NCI-H2196 treated with DMSO at 0.1 percent for 48 hours (cell line): ENCODE data around the gene SCLY.

Experiments used
- DNase-seq: peaks from one replicate; lab custom pipeline; 2025; ENCODE audit not compliant: unreplicated experiment; lab: John Stamatoyannopoulos, UW

The SCLY gene

DNA sequence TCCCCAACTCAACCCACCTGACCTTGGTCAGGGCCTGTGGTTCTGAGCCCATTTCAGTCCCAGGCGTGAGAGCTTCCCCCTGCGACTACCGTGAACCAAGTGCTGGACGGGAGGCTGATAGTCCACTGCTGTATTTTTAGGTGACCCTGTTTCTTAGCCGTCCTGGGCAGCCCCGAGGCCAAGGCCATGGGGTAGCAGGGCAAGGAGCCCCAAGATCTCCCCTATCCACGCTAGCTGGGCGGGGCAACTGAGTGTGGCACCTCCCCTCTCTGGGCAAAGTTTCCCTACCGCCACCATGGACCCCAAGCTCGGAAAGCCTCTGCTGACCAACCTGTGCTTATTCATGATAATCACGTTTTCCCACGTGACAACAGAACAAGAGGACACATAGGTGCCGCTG is 77.1 kb downstream of the SCLY start:
- no peak for DNase-seq

DNA sequence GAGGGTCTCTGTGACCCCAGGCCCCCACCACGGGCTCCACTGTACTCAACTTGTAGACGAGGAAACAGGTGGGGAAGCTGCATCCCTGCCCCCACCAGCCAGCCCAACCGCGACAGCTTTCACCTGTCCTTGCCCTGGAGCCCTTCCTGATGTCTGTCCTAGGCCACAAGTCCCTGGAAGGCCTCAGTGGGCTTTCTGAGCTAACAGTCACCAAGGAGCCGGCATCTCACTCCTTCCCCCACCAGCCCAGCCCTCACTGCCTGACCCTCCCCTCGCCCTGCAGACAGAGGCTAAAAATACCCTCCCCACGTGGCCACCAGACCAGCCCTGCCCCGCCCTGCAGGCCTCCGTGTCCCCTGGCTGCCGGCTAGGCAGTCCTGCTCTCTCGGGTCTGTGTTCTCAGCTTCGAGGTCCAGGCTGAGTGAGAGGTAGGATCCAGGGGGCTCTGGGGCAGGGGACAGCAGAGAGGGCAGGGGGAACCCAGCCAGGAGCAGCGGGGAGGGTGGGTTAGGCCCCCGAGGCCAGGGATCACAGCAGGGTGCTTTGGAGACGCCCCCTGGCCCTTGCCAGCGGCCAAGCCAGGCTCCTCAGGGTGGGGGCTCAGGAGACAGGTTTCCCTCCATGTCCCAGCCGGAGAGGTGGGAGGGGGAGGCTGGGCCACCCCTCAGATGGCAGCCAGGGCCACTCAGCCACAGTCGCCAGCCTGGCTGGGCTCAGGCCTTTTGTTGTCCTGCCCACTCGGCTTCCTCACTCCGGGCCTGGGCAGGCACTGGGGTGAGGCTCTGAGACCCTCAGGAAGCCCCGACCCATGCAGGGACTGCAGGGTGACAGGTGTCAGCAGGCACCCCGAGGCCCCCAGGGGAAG is 77.8 kb downstream of the SCLY start, which contains the start of gene KLHL30:
Gene KLHL30, plus strand, starts transcription at position 338 of the 865 bp plus-strand sequence. CDS start 2,087 bp downstream, outside the sequence.
- no peak for DNase-seq

DNA sequence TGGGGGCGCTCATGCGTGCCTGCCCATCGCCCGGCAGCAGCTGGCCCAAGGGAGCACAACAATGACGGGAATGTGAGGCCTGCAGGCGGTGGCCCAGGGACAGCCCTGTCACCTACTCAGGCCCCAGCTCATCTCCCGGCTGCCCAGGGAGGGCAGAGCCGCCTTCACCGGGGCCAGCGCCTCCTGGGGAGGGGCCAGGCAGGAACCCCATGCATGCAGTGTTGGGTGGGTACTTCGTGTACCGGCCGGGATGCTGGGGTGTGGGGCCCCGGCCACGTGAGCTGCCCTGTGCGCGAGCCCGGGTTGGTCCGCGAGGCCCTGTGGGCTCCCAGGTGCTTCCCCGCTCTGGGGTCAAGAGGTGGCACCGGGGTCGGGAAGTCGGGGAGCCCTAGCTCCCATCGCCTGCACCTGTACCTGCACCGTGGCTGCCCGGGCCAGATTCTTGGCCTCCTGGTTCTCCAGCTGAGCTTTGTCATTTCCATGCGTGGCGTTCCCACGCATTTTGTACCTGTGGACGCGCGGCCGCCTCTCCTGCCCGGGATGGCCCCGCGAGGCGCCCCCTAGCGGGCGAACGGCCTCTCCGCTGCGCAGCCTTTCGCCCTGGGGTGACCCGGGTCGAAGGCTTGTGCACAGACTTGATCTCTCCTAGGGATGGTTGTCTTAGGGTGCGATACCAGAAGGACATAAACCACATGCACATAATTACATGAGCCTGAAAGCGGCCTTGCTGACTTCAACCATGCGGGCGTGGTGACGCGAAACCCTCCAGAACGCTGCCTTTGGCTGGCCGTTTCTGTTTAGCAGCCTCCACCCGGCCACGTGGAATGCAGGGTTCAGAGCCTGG is 78.6 kb downstream of the SCLY start:
- DNase-seq: no peak

DNA sequence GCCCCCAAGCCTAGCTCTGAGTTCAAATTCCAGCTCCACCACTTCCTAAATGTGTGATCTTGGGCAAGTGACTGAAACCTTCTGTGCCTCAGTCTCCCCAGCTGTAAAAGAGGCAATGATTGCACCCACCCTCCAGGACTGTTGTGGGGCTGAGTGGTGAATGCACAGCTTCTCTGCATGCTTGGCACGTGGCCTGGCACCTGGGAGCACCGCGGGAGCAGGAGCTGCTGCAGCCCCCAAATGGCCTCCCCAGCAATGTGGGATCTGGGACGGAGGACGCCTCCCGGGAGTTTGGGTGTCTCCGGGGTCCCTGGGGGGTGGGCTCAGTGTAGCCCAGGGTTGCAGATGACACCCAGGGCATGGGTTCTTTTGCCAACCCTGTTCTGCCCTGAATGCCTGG is 79.2 kb downstream of the SCLY start:
- no peak for DNase-seq

DNA sequence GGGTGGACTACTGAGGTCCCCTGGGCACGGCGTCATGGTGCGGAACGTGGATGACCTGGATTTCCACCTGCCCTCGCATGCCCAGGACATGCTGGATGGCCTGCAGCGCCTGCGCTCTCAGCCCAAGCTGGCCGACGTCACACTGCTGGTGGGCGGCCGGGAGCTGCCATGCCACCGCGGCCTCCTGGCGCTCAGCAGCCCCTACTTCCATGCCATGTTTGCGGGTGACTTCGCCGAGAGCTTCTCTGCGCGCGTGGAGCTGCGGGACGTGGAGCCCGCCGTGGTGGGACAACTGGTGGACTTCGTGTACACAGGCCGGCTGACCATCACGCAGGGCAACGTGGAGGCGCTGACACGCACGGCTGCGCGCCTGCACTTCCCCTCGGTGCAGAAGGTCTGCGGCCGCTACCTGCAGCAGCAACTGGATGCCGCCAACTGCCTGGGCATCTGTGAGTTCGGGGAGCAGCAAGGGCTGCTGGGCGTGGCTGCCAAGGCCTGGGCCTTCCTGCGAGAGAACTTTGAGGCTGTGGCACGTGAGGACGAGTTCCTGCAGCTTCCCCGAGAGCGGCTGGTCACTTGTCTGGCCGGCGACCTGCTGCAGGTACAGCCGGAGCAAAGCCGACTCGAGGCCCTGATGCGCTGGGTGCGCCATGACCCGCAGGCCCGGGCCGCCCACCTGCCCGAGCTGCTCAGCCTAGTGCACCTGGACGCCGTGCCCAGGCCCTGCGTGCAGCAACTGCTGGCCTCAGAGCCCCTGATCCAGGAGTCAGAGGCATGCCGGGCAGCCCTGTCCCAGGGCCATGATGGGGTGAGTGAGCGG is 80.1 kb downstream of the SCLY start:
- DNase-seq: no peak

DNA sequence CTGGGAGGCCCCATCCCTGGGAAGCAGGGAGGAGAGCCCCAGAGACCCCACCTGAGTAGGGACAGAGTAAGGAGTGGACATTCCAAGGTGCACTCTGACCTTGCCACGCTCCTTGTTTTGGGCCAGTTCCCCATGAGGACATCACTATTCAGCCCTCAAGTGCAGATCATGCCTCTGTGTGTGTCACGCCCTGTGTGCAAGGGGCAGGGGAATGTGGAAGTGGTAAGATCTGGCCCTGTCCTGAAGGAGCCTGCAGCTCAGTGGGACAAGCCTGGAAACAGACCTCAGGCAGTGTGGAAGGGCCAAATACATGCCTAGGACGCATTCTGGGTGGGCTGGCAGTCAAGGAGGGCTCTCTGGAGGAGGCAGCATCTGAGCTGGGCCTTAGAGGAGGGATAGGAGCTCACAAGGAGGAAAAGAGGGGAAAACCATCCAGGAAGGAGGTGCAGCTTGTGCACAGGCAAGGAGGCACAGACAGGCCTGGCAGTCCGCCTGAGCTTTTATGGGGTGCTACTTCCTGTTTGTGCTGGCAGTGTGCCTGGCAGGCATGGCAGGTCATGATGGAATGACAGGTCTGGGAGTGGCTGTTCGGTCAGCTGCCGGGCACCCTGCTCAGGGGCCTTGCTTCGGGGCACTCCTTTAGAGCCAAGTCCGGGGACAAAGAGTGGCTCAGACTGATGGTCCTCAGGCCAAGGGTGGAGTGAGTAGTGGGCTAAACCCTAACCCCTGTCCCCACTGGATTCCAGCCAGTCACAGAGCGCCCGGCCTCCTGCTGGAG is 80.9 kb downstream of the SCLY start:
- DNase-seq: no peak

DNA sequence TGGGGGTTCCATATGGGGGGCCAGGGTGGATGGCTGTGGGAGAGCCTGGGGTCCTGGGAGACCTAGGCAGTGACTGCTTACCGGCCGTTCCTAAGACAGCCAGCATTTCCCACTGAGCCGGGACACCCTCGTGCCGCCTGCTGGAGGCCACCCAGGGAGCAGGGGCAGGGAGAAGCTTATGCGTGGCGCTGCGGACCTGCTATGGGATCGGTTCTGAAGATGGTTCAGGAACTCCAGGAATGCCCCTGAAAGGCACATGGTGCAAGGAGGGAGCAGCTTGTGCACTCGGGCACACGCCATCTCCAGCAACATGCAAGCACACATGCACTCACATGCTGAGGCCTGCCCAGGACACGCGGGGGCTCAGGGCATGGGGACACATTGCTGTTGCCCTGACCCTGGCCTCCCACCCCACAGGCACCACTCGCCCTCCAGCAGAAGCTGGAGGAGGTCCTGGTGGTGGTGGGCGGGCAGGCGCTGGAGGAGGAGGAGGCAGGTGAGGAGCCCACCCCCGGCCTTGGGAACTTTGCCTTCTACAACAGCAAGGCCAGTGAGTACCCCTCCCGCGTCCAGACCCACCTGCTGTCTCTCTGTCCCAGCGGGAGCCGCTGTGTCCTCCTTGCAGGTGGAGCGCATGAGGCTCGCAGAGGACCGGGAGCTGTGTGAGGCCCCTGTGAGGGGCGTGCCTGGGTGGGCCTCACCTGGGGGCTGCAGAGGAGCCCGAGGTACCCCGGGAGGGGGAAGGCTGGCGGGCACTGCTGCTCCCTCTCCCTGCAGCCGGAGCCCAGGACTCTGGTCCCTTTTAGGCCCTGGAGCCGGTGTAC is 81.8 kb downstream of the SCLY start:
- DNase-seq: no peak

DNA sequence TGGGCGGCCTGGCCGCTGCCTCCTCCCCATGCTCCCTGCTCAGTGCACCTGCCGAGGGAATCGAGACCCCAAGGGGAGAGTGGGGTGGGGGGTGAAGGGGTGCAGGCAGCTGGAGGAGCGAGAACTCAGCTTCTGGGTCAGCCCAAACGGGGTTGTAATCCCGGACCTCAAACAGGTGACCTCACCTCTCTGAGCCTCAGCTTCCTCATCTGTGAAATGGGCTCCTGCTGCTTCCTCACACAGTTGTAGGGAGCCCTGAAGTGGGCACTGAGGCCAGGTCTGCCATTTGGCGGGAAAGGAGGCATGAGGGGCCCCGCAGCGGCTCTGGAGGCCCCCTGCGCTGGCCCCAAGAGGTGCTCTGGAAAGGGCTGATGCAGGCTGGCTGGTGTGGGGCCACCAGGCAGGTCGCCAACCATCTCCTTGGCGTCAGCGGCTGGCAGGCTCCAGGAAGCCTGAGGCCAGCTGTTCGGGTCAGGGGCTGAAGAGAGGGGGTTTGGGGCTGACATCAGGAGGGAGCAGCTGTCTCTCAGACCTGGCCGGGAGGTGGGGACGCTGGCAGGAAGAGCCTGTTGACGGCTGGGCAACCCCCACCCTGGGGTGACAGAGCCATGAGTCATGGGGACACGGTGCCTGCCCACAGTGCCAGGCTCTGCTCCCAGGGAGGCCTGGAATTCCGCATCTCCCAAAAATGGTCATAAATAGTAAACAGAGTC is 82.6 kb downstream of the SCLY start:
- no peak for DNase-seq

DNA sequence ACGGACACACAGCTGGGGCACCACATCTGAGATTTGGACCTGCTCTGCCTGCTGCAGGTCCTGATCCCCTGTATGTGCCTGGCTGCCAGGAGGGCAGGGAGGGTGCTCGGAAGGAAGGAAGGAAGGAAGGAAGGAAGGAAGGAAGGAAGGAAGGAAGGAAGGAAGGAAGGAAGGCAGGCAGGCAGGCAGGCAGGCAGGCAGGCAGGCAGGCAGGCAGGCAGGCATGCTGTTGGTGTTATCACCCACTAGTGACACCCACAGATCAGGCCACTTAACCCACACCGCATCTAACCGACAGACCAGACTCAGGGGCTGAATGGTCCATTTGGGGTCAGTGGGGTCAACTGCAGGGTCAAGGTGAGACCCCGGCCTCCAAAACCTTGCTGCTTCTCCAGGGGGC is 83.5 kb downstream of the SCLY start:
- no peak for DNase-seq

DNA sequence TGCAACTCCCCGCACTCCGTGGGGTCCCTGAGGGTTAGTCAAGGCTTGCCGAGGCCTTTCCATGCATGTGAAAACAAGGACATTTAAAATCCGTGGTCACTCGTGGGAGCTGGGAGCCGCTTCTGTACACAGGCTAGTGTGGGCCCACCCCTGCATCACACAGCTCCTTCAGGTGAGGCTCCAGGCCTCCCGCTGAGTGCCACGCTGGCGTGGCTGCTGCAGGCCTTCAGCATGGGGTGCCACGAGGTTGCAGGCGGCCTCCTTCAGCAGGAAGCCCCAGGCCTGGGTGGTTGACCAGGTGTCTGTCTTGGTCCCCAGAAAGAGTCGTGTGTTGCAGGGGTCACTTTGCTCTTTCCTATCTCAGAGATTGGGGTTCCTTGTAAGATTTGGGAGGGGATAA is 84.2 kb downstream of the SCLY start:
- no peak for DNase-seq

DNA sequence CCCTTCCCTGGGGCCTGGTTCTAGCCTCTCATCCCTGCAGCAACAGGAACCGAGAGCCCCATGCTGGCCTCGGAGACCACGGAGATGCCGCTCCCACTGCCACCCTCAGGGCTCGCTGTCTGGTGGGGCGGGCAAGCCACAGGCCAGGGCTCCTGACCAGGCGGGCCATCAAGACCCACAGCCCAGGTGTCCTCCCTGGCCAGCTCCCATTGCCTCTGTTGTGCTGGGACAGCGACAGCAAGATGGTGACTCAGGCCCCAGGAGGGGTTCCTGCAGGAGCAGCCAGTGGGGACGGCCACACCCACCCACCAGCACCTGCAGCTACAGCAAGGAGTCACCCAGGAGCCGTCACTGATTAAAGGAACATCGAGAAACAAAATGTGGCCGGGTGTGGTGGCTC is 85.0 kb downstream of the SCLY start:
- DNase-seq: no peak

DNA sequence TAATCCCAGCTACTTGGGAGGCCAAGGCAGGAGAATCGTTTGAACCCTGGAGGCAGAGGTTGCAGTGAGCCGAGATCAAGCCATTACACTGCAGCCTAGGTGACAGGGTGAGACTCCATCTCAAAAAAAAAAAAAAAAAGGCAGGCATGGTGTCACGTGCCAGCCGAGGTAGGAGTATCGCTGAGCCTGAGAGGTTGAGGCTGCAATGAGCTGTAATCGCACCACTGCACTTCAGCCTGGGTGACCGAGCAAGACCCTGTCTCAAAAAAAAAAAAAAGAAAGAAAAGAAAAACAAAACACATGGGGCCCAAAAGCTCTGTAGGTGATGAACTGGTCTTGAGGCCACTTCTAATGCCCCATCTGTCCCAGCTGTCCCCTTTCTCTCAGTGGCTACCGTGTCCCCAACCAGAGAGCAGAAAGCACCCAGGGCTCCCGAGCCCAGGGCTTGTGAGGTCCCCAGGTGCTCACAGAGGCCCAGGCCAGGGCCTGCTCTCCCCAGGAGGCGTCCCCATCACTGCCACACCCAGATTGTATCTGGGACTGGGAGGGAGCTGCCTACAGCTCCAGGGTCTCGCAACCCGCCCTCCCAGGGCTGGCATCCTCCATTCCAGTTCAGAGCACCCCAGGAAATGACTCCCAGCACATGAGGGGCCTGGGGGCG is 86.2 kb downstream of the SCLY start:
- DNase-seq: no peak

DNA sequence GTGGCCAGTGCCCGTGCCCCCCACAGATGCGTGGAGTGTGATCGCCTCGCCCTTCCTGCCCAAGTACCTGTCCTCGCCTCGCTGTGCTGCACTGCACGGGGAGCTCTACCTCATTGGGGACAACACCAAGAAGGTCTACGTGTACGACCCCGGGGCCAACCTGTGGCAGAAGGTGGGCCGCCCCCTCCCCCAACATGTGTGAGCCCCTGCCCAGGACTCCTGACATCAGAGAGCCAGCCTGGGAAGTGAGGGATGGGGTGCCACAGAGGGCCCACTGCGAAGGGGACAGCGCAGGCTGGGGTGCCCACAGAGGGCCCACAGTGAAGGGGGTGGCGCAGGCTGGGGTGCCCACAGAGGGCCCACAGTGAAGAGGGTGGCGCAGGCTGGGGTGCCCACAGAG is 88.2 kb downstream of the SCLY start:
- DNase-seq: no peak
